Measurements from ENCODE around the gene ZNF385A.

ZNF385A gene

GRCh38 chr12:54390668-54391551, 6.4 kb upstream of the ZNF385A start:
- DNase-seq: peak; percentile 55

GRCh38 chr12:54390176-54390667, 5.7 kb upstream of the ZNF385A start:
- no peak for DNase-seq

GRCh38 chr12:54389607-54390175, 5.2 kb upstream of the ZNF385A start:
- no peak for DNase-seq

- no peak for DNase-seq
Observed at GRCh38 chr12:54389134-54389508, 4.6 kb upstream of the ZNF385A start.

GRCh38 chr12:54388237-54389133, 4.0 kb upstream of the ZNF385A start:
- no peak for DNase-seq

- DNase-seq: no peak
Observed at GRCh38 chr12:54387114-54387467, 2.6 kb upstream of the ZNF385A start.

- no peak for DNase-seq
Observed at GRCh38 chr12:54386403-54387113, 2.0 kb upstream of the ZNF385A start.

GRCh38 chr12:54385251-54385914, 850 bp upstream of the ZNF385A start:
- DNase-seq: no peak

GRCh38 chr12:54383041-54383609, 1.4 kb downstream of the ZNF385A start:
- DNase-seq: no peak

GRCh38 chr12:54381136-54381535, 3.4 kb downstream of the ZNF385A start:
- DNase-seq: no peak

GRCh38 chr12:54379398-54380201, 4.9 kb downstream of the ZNF385A start:
- peak; percentile 87 for DNase-seq

GRCh38 chr12:54378796-54379397, 5.6 kb downstream of the ZNF385A start:
- peak; percentile 39 for DNase-seq

- no peak for DNase-seq
Observed at GRCh38 chr12:54377797-54378515, 6.6 kb downstream of the ZNF385A start.

- no peak for DNase-seq
Observed at GRCh38 chr12:54377007-54377406, 7.5 kb downstream of the ZNF385A start.

GRCh38 chr12:54376596-54376995, 7.9 kb downstream of the ZNF385A start:
- no peak for DNase-seq

GRCh38 chr12:54375259-54375579, 9.3 kb downstream of the ZNF385A start:
- no peak for DNase-seq

- peak; percentile 91 for DNase-seq
Observed at GRCh38 chr12:54374562-54375258, 9.8 kb downstream of the ZNF385A start.

GRCh38 chr12:54373649-54374561, 10.6 kb downstream of the ZNF385A start:
- DNase-seq: peak; percentile 73
